K562 (cell line): ENCODE results near the gene EXOC2. TPM values are rescaled to one million over a fixed set of nuclear protein-coding genes. Genes with fewer than 3 reads are reported as not detected.

Source experiments
- ATAC-seq: fragments of 200-7000 bp; cut with Tn5 transposase; 3 replicates; pipeline ENCODE4 v1.9.1; 2020; ENCODE audit warnings: moderate library complexity
- BruUV-seq: library from RNA; stranded (reverse); fragments of 400-500 nt; replicated peaks from 2 replicates; lab custom pipeline; 2021; lab: Mats Ljungman, UMichigan
- CTCF ChIA-PET: fragments of 300-600 bp; formaldehyde crosslinking; extraction: SDS; loops from one replicate; lab custom pipeline; 2021; ENCODE audit warnings: low intra/inter-chr PET ratio; lab: Yijun Ruan, JAX
- POLR2A ChIA-PET: fragments of 300-600, 350-650 bp; sonication (Branson Sonifier 250); formaldehyde crosslinking; extraction: SDS; loops from one replicate; lab custom pipeline; 2021; ENCODE audit warnings: antibody characterized with exemption, inconsistent platforms; lab: Yijun Ruan, JAX
- DNase-seq, 4 experiments: peaks; one replicate each; pipeline versions ENCODE4 v3.0.0 to v3.0.0-alpha.2; 2011 to 2018; ENCODE audit warnings: low spot score in 3 of 4, mixed read lengths in 3 of 4; ENCODE audit errors: extremely low read depth in 1 of 4
- FAIRE-seq: peaks from 2 replicates; lab custom pipeline; 2011; peaks lifted over from hg19 to GRCh38; lab: Jason Lieb, UNC
- H2AFZ ChIP-seq: 2 replicates; pipeline ENCODE4 v1.6.0; 2011; ENCODE audit warnings: low read depth, low read length, control low read depth, inconsistent platforms
- H3K27ac ChIP-seq: fragments of 200-600 bp; 3 replicates; pipeline ENCODE4 v1.8.0; 2011; ENCODE audit warnings: low read depth, mild to moderate bottlenecking, control low read depth, inconsistent platforms, low read length, moderate library complexity, mixed read lengths; ENCODE audit errors: extremely low read depth
- H3K27me3 ChIP-seq, 2 experiments: fragments of 300-600 bp in 1 of 2; 2 replicates in 1 of 2; 3 replicates in 1 of 2; pipeline versions ENCODE4 v1.6.0 to v1.8.0; 2011; ENCODE audit warnings: inconsistent platforms in 2 of 2, low read length in 2 of 2, mild to moderate bottlenecking in 1 of 2, mixed read lengths in 1 of 2, moderate library complexity in 1 of 2; ENCODE audit not compliant: control insufficient read depth in 2 of 2, insufficient read depth in 2 of 2
- H3K36me3 ChIP-seq: fragments of 300-600 bp; 3 replicates; pipeline ENCODE4 v1.8.0; 2011; ENCODE audit warnings: mild to moderate bottlenecking, low read length, inconsistent platforms; ENCODE audit not compliant: control insufficient read depth, insufficient read depth
- H3K4me1 ChIP-seq, 2 experiments: fragments of 200-600 bp in 1 of 2; replicated peaks in 1 of 2; 2 replicates in 1 of 2; 3 replicates in 1 of 2; pipeline versions ENCODE4 v1.5.1 to v1.8.0; 2011; ENCODE audit warnings: inconsistent platforms in 2 of 2, low read length in 2 of 2, mild to moderate bottlenecking in 1 of 2, mixed read lengths in 1 of 2, moderate library complexity in 1 of 2; ENCODE audit not compliant: control insufficient read depth in 2 of 2, insufficient read depth in 2 of 2
- H3K4me2 ChIP-seq: 2 replicates; pipeline ENCODE4 v1.6.1; 2011; ENCODE audit warnings: low read length, control low read depth, inconsistent platforms, mixed read lengths; ENCODE audit not compliant: insufficient read depth
- H3K4me3 ChIP-seq: fragments of 200-600 bp; sonication (generic), shearing (Covaris generic); 2 replicates; pipeline ENCODE4 v1.5.1; 2016; ENCODE audit warnings: control low read depth, inconsistent platforms
- H3K79me2 ChIP-seq: fragments of 200-600 bp; 3 replicates; pipeline ENCODE4 v1.8.0; 2011; ENCODE audit warnings: low read length, inconsistent platforms; ENCODE audit not compliant: control insufficient read depth, insufficient read depth
- H3K9ac ChIP-seq, 2 experiments: 2 replicates each; pipeline versions ENCODE4 v1.6.0 to v1.6.1; 2011; ENCODE audit warnings: low read depth in 2 of 2, low read length in 2 of 2, control low read depth in 1 of 2, inconsistent platforms in 1 of 2, mild to moderate bottlenecking in 1 of 2, mixed read lengths in 1 of 2; ENCODE audit not compliant: insufficient read depth in 1 of 2
- H3K9me1 ChIP-seq: one replicate; pipeline ENCODE4 v1.6.0; 2011; ENCODE audit warnings: inconsistent platforms, mild to moderate bottlenecking, low read length, moderate library complexity; ENCODE audit not compliant: control insufficient read depth, insufficient read depth
- H3K9me3 ChIP-seq: replicated peaks from 2 replicates; pipeline ENCODE4 v1.5.1; 2011; ENCODE audit warnings: low read depth, low read length, inconsistent platforms; ENCODE audit not compliant: control insufficient read depth, insufficient read depth
- H4K20me1 ChIP-seq: replicated peaks from 2 replicates; pipeline ENCODE4 v1.6.1; 2011; ENCODE audit warnings: low read length, inconsistent platforms, mixed read lengths; ENCODE audit not compliant: control insufficient read depth, insufficient read depth
- BRF1 ChIP-seq: IDR thresholded peaks from 3 replicates; pipeline ENCODE4 v1.6.1; 2011; ENCODE audit warnings: borderline replicate concordance, mild to moderate bottlenecking; ENCODE audit not compliant: insufficient read length; ENCODE audit errors: extremely low read depth
- MYNN ChIP-seq, 2 experiments: sonication (generic); formaldehyde crosslinking in 1 of 2; IDR thresholded peaks; 2 replicates each; pipeline versions ENCODE4 v1.5.0 to v1.6.1; 2016 to 2020; ENCODE audit warnings: antibody characterized with exemption in 1 of 2, missing genetic modification reagents in 1 of 2
- NFRKB ChIP-seq: fragments of 450-650 bp; IDR thresholded peaks from 2 replicates; pipeline ENCODE4 v1.6.1; 2016; ENCODE audit warnings: low read depth
- NR2F6 ChIP-seq: fragments of 450-650 bp; formaldehyde crosslinking; IDR thresholded peaks from 2 replicates; pipeline ENCODE4 v1.4.0; 2020; ENCODE audit warnings: mild to moderate bottlenecking
- RFX5 ChIP-seq: IDR thresholded peaks from 2 replicates; pipeline ENCODE4 v1.6.1; 2011; ENCODE audit warnings: low read depth, mild to moderate bottlenecking, improper control_type of control experiment, low read length
- SIN3B ChIP-seq: fragments of 450-650 bp; IDR thresholded peaks from 2 replicates; pipeline ENCODE4 v1.6.1; 2017; ENCODE audit warnings: low read depth, mild to moderate bottlenecking, moderate library complexity
- SMAD1 ChIP-seq: fragments of 150-350 bp; IDR thresholded peaks from 2 replicates; pipeline ENCODE4 v1.6.1; 2014; ENCODE audit warnings: low read length, low read depth; ENCODE audit not compliant: partially characterized antibody
- THRB ChIP-seq: fragments of 450-650 bp; formaldehyde crosslinking; conservative IDR thresholded peaks from 2 replicates; pipeline ENCODE4 v1.4.0; 2022; ENCODE audit warnings: mild to moderate bottlenecking, missing genetic modification characterization
- ZNF232 ChIP-seq: sonication (generic); formaldehyde crosslinking; IDR thresholded peaks from 2 replicates; pipeline ENCODE4 v1.8.0; 2022; ENCODE audit warnings: mild to moderate bottlenecking, missing genetic modification reagents
- ZNF780A ChIP-seq: fragments of 250-450 bp; sonication (Bioruptor Pico); IDR thresholded peaks from 2 replicates; pipeline ENCODE4 v1.5.0; 2021; ENCODE audit warnings: mild to moderate bottlenecking
- WGBS: fragments of 100-300 bp; shearing (Covaris generic); methylation state at CpG from one replicate; pipeline ENCODE4 v1.1.6; 2016; ENCODE audit warnings: low coverage, mixed read lengths; ENCODE audit not compliant: insufficient coverage; ENCODE audit errors: missing lambda C conversion rate; 5-methylcytosine and 5-hydroxymethylcytosine counted together
- in situ Hi-C: fragments of 300-500 bp; cut with MboI; formaldehyde crosslinking; loops from 4 replicates; pipeline ENCODE4 v1.15.0; 2018; ENCODE audit warnings: inconsistent platforms, mixed read lengths
- intact Hi-C: fragments of 100-400 bp; cut with micrococcal nuclease; formaldehyde crosslinking; loops from 2 replicates; pipeline ENCODE4 v1.14.2; 2022
- polyA plus RNA-seq, 8 experiments: library from polyadenylated mRNA; depleted of rRNA in 4 of 8; stranded (reverse) in 5 of 8; unstranded in 3 of 8; fragments of >200 nt; fragmentation: Nextera tagmentation in 2 of 8; fragmentation: Illumina TruSeq in 1 of 8; extraction: Ambion mirVana in 2 of 8; extraction: Trizol in 1 of 8; gene quantifications; 2 replicates each; pipeline versions ENCODE4 v1.2.1 to v1.2.3, GENCODE V29; 2011 to 2014; ENCODE audit warnings: inconsistent platforms in 1 of 8, missing spikeins in 1 of 8
- total RNA-seq, 7 experiments: library from RNA; depleted of rRNA in 6 of 7; stranded (reverse); fragments of >200 nt in 6 of 7; fragmentation: Illumina TruSeq in 2 of 7; extraction: Trizol in 2 of 7; gene quantifications; 2 replicates each; pipeline versions ENCODE4 v1.2.1 to v1.2.3, GENCODE V29; 2011 to 2021; ENCODE audit warnings: low replicate concordance in 1 of 7

Gene EXOC2
- total and polyA plus RNA-seq, 9 of the 15 experiments (the other 6 are each of a cell fraction or from before 2014, with no cell fraction given): 12.2 to 30.2 (median 24.2) TPM

DNA sequence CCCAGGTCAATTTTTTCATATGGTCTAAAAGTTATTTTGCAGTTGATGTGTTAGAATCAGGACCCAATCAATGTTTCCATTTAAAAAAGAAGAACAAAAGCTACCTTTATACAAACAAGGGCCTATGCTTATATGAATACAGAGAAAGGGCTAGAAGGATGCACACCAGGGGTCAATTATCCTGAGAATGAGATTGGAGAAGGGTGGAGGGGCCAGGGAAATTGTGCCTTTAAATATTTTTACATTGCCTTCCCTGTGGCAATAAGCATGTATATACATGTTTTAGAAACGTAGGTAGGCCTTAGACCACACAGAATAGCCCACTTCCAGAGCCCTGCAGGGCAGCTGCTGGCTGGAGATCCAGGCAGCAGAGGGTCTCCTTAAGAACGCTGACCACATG is 12.7 kb downstream of the EXOC2 start:
- no peaks in the 10 kb centered on the region; the same call in 1 of the 2 replicates for H3K9me3 ChIP-seq
- no peak overlapping the region for H3K4me2 ChIP-seq
- intact Hi-C loops: no loop called here
- 42% methylated on average over 2 of the region's 2 CpGs for WGBS
- no peak for TF ChIP-seq THRB (CRISPR knock-in tag)
- no peak for TF ChIP-seq ZNF780A (CRISPR knock-in tag)
- TF ChIP-seq SMAD1: no peak
- TF ChIP-seq NFRKB: no peak
- TF ChIP-seq NR2F6 (CRISPR knock-in tag): no peak
- TF ChIP-seq RFX5: no peak
- TF ChIP-seq BRF1: no peak
- no peak for TF ChIP-seq ZNF232 (CRISPR knock-in tag)
- TF ChIP-seq MYNN (IDR thresholded peaks at IDR 0.05): no peak
- TF ChIP-seq MYNN (CRISPR knock-in tag; IDR thresholded peaks at IDR 0.05): no peak
- TF ChIP-seq SIN3B: no peak
- no peak overlapping the region for H3K27ac ChIP-seq
- H4K20me1 ChIP-seq: 0 out of 2 replicates have a peak, but pooled peaks cover 5% of the 10 kb centered on the region
- no TSS peak for BruUV-seq
- no peak overlapping the region for H3K4me3 ChIP-seq
- H3K9me1 ChIP-seq: no peaks in the 10 kb centered on the region
- H3K27me3 ChIP-seq: no peaks in the 10 kb centered on the region
- no peak for ATAC-seq
- H2AFZ ChIP-seq: no peak overlapping the region
- POLR2A ChIA-PET: interaction anchor here (0.8 to 1.7 kb wide), 3 partner anchors 20 to 24 kb away, joined by 3 to 9 read pairs (median 3); no protein-coding TSS in a partner anchor
- peaks cover 4 to 21% of the 10 kb centered on the region in 2 experiments; a peak in 4 of 5 replicates for H3K4me1 ChIP-seq
- in situ Hi-C loops: no loop called here
- H3K79me2 ChIP-seq: peaks cover 57% of the 10 kb centered on the region; the same call in 2 of the 3 replicates
- no peak for DNase-seq
- H3K9ac ChIP-seq: no peak overlapping the region
- no peaks in the 10 kb centered on the region; the same call in 1 of the 3 replicates for H3K36me3 ChIP-seq
- CTCF ChIA-PET: no interaction called here
- no peak for FAIRE-seq
